Muscle of arm (tissue), 12 donors: ENCODE data around the gene SETD7. TPM values are rescaled to one million over a fixed set of nuclear protein-coding genes. Genes with fewer than 3 reads are reported as not detected.
A peak's percentile ranks its signal among the peaks of the same experiment; 100 is the strongest.

ENCODE experiments used
- DNase-seq: peaks from one replicate; pipeline ENCODE4 v3.0.0-alpha.2; 2013
- polyA plus RNA-seq, 12 donors: library from polyadenylated mRNA; unstranded; fragments of 120-200 nt; gene quantifications; one replicate each; pipeline ENCODE4 v1.2.1, GENCODE V29; 2013; ENCODE audit not compliant: insufficient read length in 12 of 12

The SETD7 gene
- polyA plus RNA-seq, 12 donors = 42.3 to 112 (median 91.6) TPM; not detected in 1

GRCh38 chr4:139553751-139554641 lies 2.0 kb downstream of the SETD7 start:
- DNase-seq = no peak

DNA sequence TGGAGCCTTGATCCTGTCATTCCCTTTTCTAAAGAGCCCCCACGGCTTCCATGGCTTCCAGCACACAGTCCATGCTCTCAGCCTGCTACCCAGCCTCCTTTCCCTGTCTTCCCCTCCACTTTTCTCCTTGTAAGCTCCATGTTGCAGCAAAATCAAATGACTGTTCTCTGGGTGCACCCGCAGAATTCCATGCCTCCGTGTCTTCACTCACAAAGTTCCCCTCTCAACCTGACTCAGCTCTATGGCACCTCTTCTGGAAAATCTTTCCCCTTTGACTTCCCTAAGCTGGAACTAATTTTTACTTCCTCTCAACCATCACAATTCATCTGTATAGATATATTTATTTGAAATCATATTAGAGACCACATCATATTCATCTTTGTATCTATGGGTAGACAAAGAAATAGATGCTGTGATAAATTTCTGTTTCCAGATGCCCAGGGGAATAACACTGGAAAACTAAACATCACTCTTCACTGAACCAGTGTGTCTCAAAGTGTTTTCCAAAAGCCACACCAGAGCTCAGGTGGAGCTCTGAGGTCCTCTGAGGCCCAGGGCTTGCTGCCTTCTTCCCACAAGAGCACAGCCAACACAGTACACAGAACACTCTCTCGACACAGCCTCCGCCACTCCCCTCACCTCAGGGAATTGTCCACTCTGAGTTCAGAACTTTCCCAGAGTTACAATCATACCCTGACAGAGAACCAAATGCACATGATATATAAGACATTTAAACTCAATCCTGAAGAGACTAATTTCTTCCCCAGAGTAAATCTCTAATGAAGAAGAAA lies 3.3 kb downstream of the SETD7 start:
- DNase-seq = no peak

GRCh38 chr4:139550724-139551429 lies 5.1 kb downstream of the SETD7 start:
- DNase-seq = no peak

DNA sequence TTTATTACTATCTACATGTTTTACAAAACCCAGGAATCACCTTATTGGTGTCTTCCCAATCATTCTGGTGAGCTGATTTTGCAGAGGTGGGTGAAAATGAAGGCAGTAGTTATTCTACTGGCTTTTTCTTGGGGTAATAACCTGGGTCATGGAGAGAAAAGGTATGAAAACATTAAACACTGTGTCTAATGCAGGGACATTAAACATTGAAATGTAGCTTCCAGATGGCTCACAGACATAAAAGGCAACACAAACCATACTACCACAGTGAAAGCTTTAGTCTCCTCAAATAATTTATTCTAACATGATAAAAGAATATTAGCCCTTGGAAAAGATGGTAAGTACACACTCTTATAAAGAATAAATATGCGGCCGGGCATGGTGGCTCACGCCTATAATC lies 8.0 kb downstream of the SETD7 start:
- no peak for DNase-seq

- no peak for DNase-seq
These were observed 15.4 kb downstream of the SETD7 start for GRCh38 chr4:139540632-139541031.

DNA sequence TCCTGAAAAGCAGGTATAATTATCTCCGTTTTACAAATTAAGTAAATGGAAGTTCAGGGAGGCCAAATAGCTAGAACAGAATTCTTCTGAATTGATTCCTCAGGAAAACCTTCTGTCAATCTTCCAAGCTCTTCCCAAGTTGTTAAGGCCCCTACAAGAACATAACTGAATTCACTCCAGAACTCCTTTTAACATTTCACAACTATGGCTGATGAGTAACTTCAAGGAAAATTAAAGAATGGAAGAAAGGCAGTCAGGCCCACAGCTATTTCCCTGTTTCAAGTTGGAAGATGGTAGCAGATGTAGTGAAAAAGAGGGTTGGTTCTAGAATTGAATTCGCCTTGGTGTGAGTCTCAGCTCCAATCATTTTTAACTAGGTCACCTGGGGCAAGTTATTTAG lies 15.9 kb downstream of the SETD7 start:
- DNase-seq = no peak

- no peak for DNase-seq
These were observed 18.7 kb downstream of the SETD7 start for GRCh38 chr4:139537292-139537691.

- DNase-seq = no peak
These were observed 20.2 kb downstream of the SETD7 start for GRCh38 chr4:139535871-139536234.

GRCh38 chr4:139535228-139535870 lies 20.7 kb downstream of the SETD7 start:
- DNase-seq = no peak

GRCh38 chr4:139534287-139534950 lies 21.6 kb downstream of the SETD7 start:
- DNase-seq = no peak

- no peak for DNase-seq
These were observed 22.5 kb downstream of the SETD7 start for GRCh38 chr4:139533511-139533910.

DNA sequence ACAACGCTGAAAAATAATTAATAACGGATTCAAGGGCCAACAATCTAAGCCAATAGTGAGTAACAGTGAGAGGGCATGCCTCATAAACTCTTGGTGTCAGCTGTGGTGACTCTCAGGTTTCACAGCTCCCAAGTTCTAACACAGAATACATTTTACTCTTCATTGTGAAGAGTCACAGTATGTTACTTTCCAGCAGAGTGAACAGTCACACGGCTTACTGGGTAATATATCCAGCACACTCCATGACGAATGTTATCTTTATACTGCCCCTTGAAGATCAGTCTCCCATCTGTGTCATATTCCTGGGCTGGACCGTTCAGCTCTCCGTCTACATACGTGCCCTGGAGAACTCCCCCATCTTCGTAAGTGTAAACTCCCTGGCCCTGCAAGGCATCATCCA lies 23.1 kb downstream of the SETD7 start:
- DNase-seq = no peak

DNA sequence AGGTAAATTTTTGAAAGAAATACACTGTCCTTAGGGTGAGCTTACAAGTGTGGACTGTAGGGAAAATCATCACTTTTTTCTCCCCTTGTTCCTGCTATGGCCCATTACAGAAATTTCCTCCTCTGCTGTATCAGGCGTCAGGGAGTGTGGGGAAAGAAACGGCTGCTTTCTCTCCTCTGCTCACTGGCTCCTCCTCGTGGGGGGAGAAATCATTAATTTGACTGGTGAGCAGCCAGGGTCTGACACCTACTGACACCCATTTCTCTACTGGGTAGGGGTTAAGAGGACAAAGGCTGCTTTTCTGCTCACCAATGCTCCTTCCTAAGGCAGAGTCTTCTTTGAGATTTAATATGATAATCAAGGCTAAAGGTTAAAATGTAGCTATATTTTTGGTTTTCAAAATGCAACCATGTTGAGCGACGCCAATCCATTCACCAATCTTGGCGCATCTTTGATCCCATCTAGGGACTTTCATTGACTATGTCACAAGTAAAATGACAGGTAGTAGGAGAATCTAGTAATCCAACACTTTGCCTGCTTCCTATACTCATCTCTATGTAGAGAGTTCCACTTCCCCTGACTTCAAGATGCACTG lies 25.1 kb downstream of the SETD7 start:
- no peak for DNase-seq

GRCh38 chr4:139528377-139529005 lies 27.5 kb downstream of the SETD7 start:
- DNase-seq = peak; percentile 45

DNA sequence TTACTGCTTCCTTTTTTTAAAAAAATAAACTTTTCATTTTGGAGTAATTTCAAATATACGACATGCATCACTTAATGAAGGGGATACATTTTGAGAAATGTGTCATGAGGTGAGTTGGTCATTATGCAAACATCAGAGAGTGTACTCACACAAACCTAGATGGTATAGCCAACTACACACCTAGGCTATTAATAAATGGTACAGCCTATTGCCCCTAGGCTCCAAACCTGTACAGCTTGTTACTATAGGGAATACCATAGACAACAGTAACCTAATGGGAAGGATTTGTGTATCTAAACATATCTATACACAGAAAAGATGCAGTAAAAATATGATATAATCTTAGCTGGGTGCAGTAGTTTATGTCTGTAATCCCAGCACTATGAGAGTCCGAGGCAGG lies 29.1 kb downstream of the SETD7 start:
- DNase-seq = no peak

DNA sequence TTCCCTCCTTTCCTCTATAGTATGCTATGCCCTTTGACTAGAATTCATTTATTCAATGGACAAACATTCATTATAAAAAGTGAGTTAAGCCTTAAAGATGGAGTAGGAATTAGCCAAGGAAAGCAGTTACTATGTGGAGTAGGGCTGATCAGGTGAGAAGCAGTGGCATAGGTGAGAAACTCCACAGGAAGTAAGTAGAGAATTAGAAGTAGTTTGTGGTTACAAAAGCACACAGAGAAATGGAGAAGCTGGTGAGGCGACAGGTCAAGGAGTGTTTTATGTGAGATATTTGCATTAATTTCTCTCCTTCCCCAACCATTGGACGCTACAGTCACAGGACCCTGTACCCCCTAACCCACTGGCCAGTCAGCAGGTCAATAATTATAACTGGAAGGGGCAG lies 30.6 kb downstream of the SETD7 start:
- DNase-seq = no peak

DNA sequence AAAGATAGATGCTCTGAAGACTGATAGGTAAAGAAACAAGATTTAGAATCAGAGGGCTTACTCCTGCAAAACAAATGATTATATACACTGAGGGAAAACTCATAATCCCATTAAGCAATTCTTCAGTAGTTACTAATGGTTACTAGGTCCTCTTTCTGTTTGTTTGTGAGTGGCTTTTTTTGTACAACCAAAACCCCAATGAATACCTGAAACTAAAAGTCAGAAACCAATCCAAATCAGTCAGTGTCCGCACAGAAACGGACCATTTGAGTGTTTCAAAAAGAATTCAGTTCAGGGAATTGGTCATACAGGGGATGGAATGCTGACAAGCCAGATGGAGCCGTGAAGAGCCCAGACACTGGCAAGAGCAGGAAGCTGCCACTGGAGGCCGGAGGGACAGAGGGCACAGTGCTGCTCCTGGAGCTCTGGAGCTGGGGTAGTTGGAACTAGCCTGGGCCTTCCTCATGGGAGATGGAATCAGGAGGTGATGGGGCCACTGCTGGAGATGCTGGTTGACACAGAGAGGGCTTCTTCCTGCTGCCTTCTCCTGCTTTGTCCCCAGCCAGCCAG lies 31.9 kb downstream of the SETD7 start:
- DNase-seq = no peak

GRCh38 chr4:139523076-139523475 lies 32.9 kb downstream of the SETD7 start:
- no peak for DNase-seq

- no peak for DNase-seq
These were observed 33.6 kb downstream of the SETD7 start for GRCh38 chr4:139522457-139522856.

DNA sequence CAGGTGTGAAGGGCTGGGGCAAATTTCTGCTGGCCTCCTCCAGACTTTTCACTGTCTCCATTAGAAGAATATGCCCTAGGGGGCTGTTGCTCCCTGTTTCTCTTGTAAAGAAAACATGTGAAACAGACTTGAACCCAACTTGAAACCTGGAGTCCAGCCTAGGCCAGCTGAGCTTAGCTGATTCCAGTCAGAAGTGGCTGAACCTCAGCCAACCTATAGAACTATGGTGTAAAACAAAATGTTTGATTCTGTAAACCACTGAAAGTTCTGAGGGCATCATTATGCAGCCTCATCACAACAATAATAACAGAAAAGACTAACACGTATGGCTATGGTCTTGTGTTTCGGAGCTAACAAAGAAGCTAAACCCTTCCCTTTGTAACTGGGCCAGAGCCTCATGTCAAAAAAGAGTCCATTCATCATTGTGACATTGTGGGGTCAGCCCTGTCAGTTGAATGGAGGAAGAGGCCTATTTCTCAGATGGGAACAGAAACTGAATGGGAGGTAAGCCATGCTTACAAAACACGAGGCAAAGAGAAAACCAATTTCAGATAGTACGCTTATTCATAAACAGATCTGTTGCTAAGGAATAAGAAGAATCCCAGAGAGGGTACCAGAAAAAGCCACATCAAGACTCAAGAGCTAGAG lies 34.1 kb downstream of the SETD7 start:
- no peak for DNase-seq
